PC-3 (cell line): ENCODE measurements around the gene ANO7. TPM values are rescaled to one million over a fixed set of nuclear protein-coding genes. Genes with fewer than 3 reads are reported as not detected.

Experiments used
- ATAC-seq: fragments of 200-7000 bp; cut with Tn5 transposase; 2 replicates; pipeline ENCODE4 v1.9.1; 2020; ENCODE audit warnings: mild to moderate bottlenecking, moderate library complexity
- BruUV-seq: library from RNA; stranded (reverse); fragments of 400-500 nt; replicated peaks from 2 replicates; lab custom pipeline; 2021; lab: Mats Ljungman, UMichigan
- CTCF ChIA-PET: fragments of 300-600 bp; sonication (Branson Sonifier 250); formaldehyde crosslinking; loops from one replicate; lab custom pipeline; 2022; ENCODE audit warnings: antibody characterized with exemption; lab: Charles Lee
- POLR2A ChIA-PET: fragments of 300-600 bp; sonication (Branson Sonifier 250); formaldehyde crosslinking; loops from one replicate; lab custom pipeline; 2022; ENCODE audit warnings: antibody characterized with exemption; ENCODE audit not compliant: unreplicated experiment; lab: Charles Lee
- DNase-seq: peaks from one replicate; pipeline ENCODE4 v3.0.0-alpha.2; 2015
- H2AFZ ChIP-seq: fragments of 300-600 bp; sonication (generic); 2 replicates; pipeline ENCODE4 v1.6.0; 2016; ENCODE audit warnings: antibody characterized with exemption, low read length
- H3F3A ChIP-seq: fragments of 300-600 bp; sonication (generic); one replicate; pipeline ENCODE4 v1.6.0; 2017; ENCODE audit warnings: antibody characterized with exemption, low read length, control low read depth, mild to moderate bottlenecking; ENCODE audit not compliant: unreplicated experiment
- H3K27ac ChIP-seq: fragments of 300-600 bp; sonication (generic); 2 replicates; pipeline ENCODE4 v1.5.1; 2016; ENCODE audit warnings: mild to moderate bottlenecking, low read length
- H3K27me3 ChIP-seq: fragments of 300-600 bp; sonication (generic); 2 replicates; pipeline ENCODE4 v1.6.1; 2016; ENCODE audit warnings: low read length, mixed read lengths
- H3K36me3 ChIP-seq: fragments of 300-600 bp; sonication (generic); 2 replicates; pipeline ENCODE4 v1.6.1; 2016; ENCODE audit warnings: low read depth, mixed run types, low read length, mixed read lengths
- H3K4me1 ChIP-seq: fragments of 300-600 bp; sonication (generic); 2 replicates; pipeline ENCODE4 v1.5.1; 2016; ENCODE audit warnings: low read length; ENCODE audit not compliant: insufficient read depth
- H3K4me2 ChIP-seq: fragments of 300-600 bp; sonication (generic); 2 replicates; pipeline ENCODE4 v1.6.0; 2016; ENCODE audit warnings: low read length
- H3K4me3 ChIP-seq: fragments of 300-600 bp; sonication (generic); 2 replicates; pipeline ENCODE4 v1.5.1; 2016; ENCODE audit warnings: mild to moderate bottlenecking, low read length, mixed read lengths
- H3K79me2 ChIP-seq: fragments of 300-600 bp; sonication (generic); 2 replicates; pipeline ENCODE4 v1.6.1; 2017; ENCODE audit warnings: low read length, mixed read lengths
- H3K9ac ChIP-seq: fragments of 300-600 bp; sonication (generic); 2 replicates; pipeline ENCODE4 v1.6.0; 2016; ENCODE audit warnings: mild to moderate bottlenecking, low read length
- H3K9me2 ChIP-seq: fragments of 300-600 bp; sonication (generic); replicated peaks from 2 replicates; pipeline ENCODE4 v1.6.1; 2016; ENCODE audit warnings: mixed run types, low read length, mixed read lengths
- H3K9me3 ChIP-seq: fragments of 300-600 bp; sonication (generic); 2 replicates; pipeline ENCODE4 v1.6.1; 2016; ENCODE audit warnings: low read length, mixed read lengths
- H4K20me1 ChIP-seq: fragments of 300-600 bp; sonication (generic); 2 replicates; pipeline ENCODE4 v1.6.1; 2016; ENCODE audit warnings: low read length, mixed read lengths
- CTCF ChIP-seq: fragments of 300-600 bp; sonication (generic); conservative IDR thresholded peaks from 2 replicates; pipeline ENCODE4 v1.5.1; 2017; ENCODE audit warnings: antibody characterized with exemption, low read depth, mild to moderate bottlenecking, low read length
- EZH2 ChIP-seq: fragments of 300-600 bp; sonication (generic); IDR thresholded peaks from one replicate; pipeline ENCODE4 v1.6.1; 2017; ENCODE audit warnings: antibody characterized with exemption, mild to moderate bottlenecking, low read length; ENCODE audit not compliant: unreplicated experiment
- EZH2phosphoT487 ChIP-seq: fragments of 300-600 bp; sonication (generic); IDR thresholded peaks from 2 replicates; pipeline ENCODE4 v1.6.1; 2018; ENCODE audit warnings: mild to moderate bottlenecking, antibody characterized with exemption, low read length, borderline replicate concordance
- intact Hi-C: fragments of 100-400 bp; cut with micrococcal nuclease; formaldehyde crosslinking; loops from 2 replicates; pipeline ENCODE4 v1.9.0; 2023
- total RNA-seq: library from RNA; depleted of rRNA; stranded (reverse); fragments of >200 nt; gene quantifications from 2 replicates; pipeline ENCODE4 v1.2.3, GENCODE V29; 2014

ANO7 gene
- total RNA-seq, 1 experiment from 2014 or later = 2.6 TPM

- H3F3A ChIP-seq = no peaks in the 10 kb centered on the region
- DNase-seq (no peak), ATAC-seq (no peak)
- no peaks in the 10 kb centered on the region for H3K9me3 ChIP-seq
- H3K27ac ChIP-seq = no peak overlapping the region
- H3K4me1 ChIP-seq = peaks cover 9% of the 10 kb centered on the region
- ChIA-PET POLR2A (no interaction called here), CTCF (interaction anchor here (0.7 kb wide), 1 partner anchor 255 kb away, joined by 3 read pairs; no protein-coding TSS in a partner anchor)
- H3K4me2 ChIP-seq = peak overlapping the region; percentile 76
- H3K9ac ChIP-seq = no peak overlapping the region
- H3K36me3 ChIP-seq = no peaks in the 10 kb centered on the region
- H3K9me2 ChIP-seq = no peaks in the 10 kb centered on the region
- H3K79me2 ChIP-seq = peaks cover 8% of the 10 kb centered on the region
- intact Hi-C loops = no loop called here
- TF ChIP-seq EZH2phosphoT487 (no peak), EZH2 (no peak), CTCF (no peak)
- peak overlapping the region; percentile 66 for H3K4me3 ChIP-seq
- H2AFZ ChIP-seq = no peak overlapping the region
- BruUV-seq = no TSS peak
- H4K20me1 ChIP-seq = no peaks in the 10 kb centered on the region
- H3K27me3 ChIP-seq = no peaks in the 10 kb centered on the region
These were observed 30.5 kb downstream of the ANO7 start for GRCh38 chr2:241219030-241219382.

GRCh38 chr2:241219856-241220356 is 31.4 kb downstream of the ANO7 start:
- H3K4me2 ChIP-seq = no peak overlapping the region
- no peak overlapping the region for H3K4me3 ChIP-seq
- peaks cover 8% of the 10 kb centered on the region for H3K79me2 ChIP-seq
- H3K9ac ChIP-seq = no peak overlapping the region
- peaks cover 14% of the 10 kb centered on the region for H3K4me1 ChIP-seq
- H2AFZ ChIP-seq = no peak overlapping the region
- no peaks in the 10 kb centered on the region for H3K9me3 ChIP-seq
- H3K36me3 ChIP-seq = no peaks in the 10 kb centered on the region
- POLR2A ChIA-PET = no interaction called here
- H4K20me1 ChIP-seq = no peaks in the 10 kb centered on the region
- DNase-seq (no peak), ATAC-seq (no peak)
- CTCF ChIA-PET = no interaction called here
- H3K27me3 ChIP-seq = no peaks in the 10 kb centered on the region
- TSS peak; percentile 39 for BruUV-seq
- no peak overlapping the region for H3K27ac ChIP-seq
- no peaks in the 10 kb centered on the region for H3F3A ChIP-seq
- no peak for TF ChIP-seq CTCF
- no peak for TF ChIP-seq EZH2phosphoT487
- no peak for TF ChIP-seq EZH2
- H3K9me2 ChIP-seq = no peaks in the 10 kb centered on the region
- intact Hi-C loops = loop anchor here (5.0 to 10.0 kb wide), 2 partner anchors 305 to 368 kb away; no protein-coding TSS in a partner anchor
